Measurements from ENCODE around the gene KMT5C.

Gene KMT5C

GRCh38 chr19:55362174-55362989 is 22.7 kb downstream of the KMT5C start:
- ATAC-seq: no peak
- TF ChIP-seq OSR1 (CRISPR knock-in tag; IDR thresholded peaks at IDR 0.05): no peak
- TF ChIP-seq CSRNP3 (CRISPR knock-in tag; IDR thresholded peaks at IDR 0.05): no peak
- TF ChIP-seq RARB (CRISPR knock-in tag; IDR thresholded peaks at IDR 0.05): no peak
- TF ChIP-seq BACH2 (CRISPR knock-in tag; IDR thresholded peaks at IDR 0.05; ENCODE audit: borderline replicate concordance): no peak
- TF ChIP-seq ZC3H10 (CRISPR knock-in tag; IDR thresholded peaks at IDR 0.05): no peak
- TF ChIP-seq ZFP3 (CRISPR knock-in tag; IDR thresholded peaks at IDR 0.05): no peak
- no peak for TF ChIP-seq ISL1 (CRISPR knock-in tag; IDR thresholded peaks at IDR 0.05)
- no peak for TF ChIP-seq ZNF70 (CRISPR knock-in tag; IDR thresholded peaks at IDR 0.05)
- no peak for TF ChIP-seq TOX (CRISPR knock-in tag; IDR thresholded peaks at IDR 0.05; ENCODE audit: borderline replicate concordance)
- TF ChIP-seq, protein P1, sequence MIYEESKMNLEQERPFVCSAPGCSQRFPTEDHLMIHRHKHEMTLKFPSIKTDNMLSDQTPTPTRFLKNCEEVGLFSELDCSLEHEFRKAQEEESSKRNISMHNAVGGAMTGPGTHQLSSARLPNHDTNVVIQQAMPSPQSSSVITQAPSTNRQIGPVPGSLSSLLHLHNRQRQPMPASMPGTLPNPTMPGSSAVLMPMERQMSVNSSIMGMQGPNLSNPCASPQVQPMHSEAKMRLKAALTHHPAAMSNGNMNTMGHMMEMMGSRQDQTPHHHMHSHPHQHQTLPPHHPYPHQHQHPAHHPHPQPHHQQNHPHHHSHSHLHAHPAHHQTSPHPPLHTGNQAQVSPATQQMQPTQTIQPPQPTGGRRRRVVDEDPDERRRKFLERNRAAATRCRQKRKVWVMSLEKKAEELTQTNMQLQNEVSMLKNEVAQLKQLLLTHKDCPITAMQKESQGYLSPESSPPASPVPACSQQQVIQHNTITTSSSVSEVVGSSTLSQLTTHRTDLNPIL (CRISPR knock-in tag; IDR thresholded peaks at IDR 0.05; ENCODE audit: low read depth): no peak
- no peak for TF ChIP-seq GLIS3 (CRISPR knock-in tag; IDR thresholded peaks at IDR 0.05)
- TF ChIP-seq ZNF565 (CRISPR knock-in tag; conservative IDR thresholded peaks at IDR 0.05; ENCODE audit: low read depth): no peak
- TF ChIP-seq CSDC2 (CRISPR knock-in tag; IDR thresholded peaks at IDR 0.05): no peak
- TF ChIP-seq ARNTL (CRISPR knock-in tag; IDR thresholded peaks at IDR 0.05; ENCODE audit: borderline replicate concordance, low read depth): no peak
- no peak for TF ChIP-seq ZFP30 (CRISPR knock-in tag; IDR thresholded peaks at IDR 0.05)
- TF ChIP-seq PATZ1 (CRISPR knock-in tag; IDR thresholded peaks at IDR 0.05; ENCODE audit: borderline replicate concordance): no peak
- no peak for TF ChIP-seq SNAI2 (CRISPR knock-in tag; IDR thresholded peaks at IDR 0.05)

DNA sequence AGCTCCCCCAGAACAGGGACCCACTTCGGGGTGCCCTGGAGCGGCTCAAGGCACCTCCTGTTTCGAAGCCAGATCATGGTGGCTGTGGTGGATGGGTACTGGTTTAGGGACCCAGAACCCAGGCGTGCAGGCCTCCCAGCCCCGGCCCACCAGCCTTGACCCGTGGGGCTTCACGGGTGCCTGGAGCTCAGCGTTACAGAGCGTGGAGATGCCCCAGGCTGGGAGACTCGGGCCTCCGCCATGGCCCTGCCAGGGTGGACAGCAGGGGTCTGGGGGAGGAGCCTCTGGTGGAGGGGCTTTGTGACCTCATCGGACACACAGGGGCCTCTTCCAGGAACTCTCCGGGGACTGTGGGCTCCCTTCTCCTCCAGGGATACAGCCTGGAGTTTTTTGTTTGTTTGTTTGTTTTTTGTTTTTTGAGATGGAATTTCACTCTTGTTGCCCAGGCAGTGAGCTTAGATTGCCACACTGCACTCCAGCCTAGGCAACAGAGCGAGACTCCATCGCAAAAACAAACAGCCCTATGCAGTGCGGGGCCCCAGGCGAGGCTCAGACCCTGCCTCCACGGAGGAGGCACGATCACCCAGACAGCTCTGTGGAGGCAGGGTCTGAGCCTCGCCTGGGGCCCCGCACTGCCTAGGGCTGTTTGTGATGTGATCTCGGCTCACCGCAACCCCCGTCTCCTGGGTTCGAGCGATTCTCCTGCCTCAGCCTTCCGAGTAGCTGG is 23.5 kb downstream of the KMT5C start, which contains the start of gene GARIN5B:
TSS of gene GARIN5B (minus strand) at position 271 of the 727 bp plus-strand sequence. CDS start at position 77, 194 bp downstream.
- no peak for TF ChIP-seq ZNF70 (CRISPR knock-in tag; IDR thresholded peaks at IDR 0.05)
- TF ChIP-seq ZFP3 (CRISPR knock-in tag; IDR thresholded peaks at IDR 0.05): no peak
- no peak for TF ChIP-seq ISL1 (CRISPR knock-in tag; IDR thresholded peaks at IDR 0.05)
- no peak for TF ChIP-seq ESRRG (CRISPR knock-in tag; IDR thresholded peaks at IDR 0.05)
- no peak for TF ChIP-seq TCF4 (CRISPR knock-in tag; IDR thresholded peaks at IDR 0.05; ENCODE audit: borderline replicate concordance)
- TF ChIP-seq, protein P1 (CRISPR knock-in tag; IDR thresholded peaks at IDR 0.05; ENCODE audit: low read depth): no peak
- TF ChIP-seq PATZ1 (CRISPR knock-in tag; IDR thresholded peaks at IDR 0.05; ENCODE audit: borderline replicate concordance): no peak
- TF ChIP-seq RARB (CRISPR knock-in tag; IDR thresholded peaks at IDR 0.05): no peak
- no peak for TF ChIP-seq SNAI2 (CRISPR knock-in tag; IDR thresholded peaks at IDR 0.05)
- TF ChIP-seq ARNTL (CRISPR knock-in tag; IDR thresholded peaks at IDR 0.05; ENCODE audit: borderline replicate concordance, low read depth): no peak
- TF ChIP-seq ZNF8 (CRISPR knock-in tag; IDR thresholded peaks at IDR 0.05): no peak
- TF ChIP-seq ZNF565 (CRISPR knock-in tag; conservative IDR thresholded peaks at IDR 0.05; ENCODE audit: low read depth): no peak
- no peak for TF ChIP-seq PPARA (CRISPR knock-in tag; IDR thresholded peaks at IDR 0.05; ENCODE audit: borderline replicate concordance)
- ATAC-seq: no peak; the same call in 2 of the 3 replicates

Data from SK-N-SH treated with all-trans-retinoic acid at 6 μM for 48 hours (cell line).